Skin epidermis (tissue), 12 donors: ENCODE measurements around the gene MACROD2.

Experiments used
- H3K27ac ChIP-seq, 21 experiments: fragments of 200-600 bp; sonication (generic) in 11 of 21; one replicate each; pipeline ENCODE4 v1.5.0; 2020; ENCODE audit warnings: mild to moderate bottlenecking in 3 of 21, inconsistent platforms in 2 of 21, moderate library complexity in 2 of 21
- H3K4me3 ChIP-seq, 7 experiments: fragments of 200-600 bp; sonication (generic) in 2 of 7; one replicate each; pipeline ENCODE4 v1.5.0; 2020; ENCODE audit warnings: inconsistent platforms in 2 of 7, mild to moderate bottlenecking in 2 of 7, moderate library complexity in 1 of 7

Gene MACROD2

GRCh38 chr20:14375416-14375985, 380.2 kb downstream of the MACROD2 start:
- H3K27ac ChIP-seq: no peak overlapping the region
- H3K4me3 ChIP-seq: no peak overlapping the region

GRCh38 chr20:14378326-14378725, 383.0 kb downstream of the MACROD2 start:
- Histone ChIP-seq H3K4me3 (no peak overlapping the region), H3K27ac (no peak overlapping the region)

- H3K27ac ChIP-seq: no peak overlapping the region
- H3K4me3 ChIP-seq: no peak overlapping the region
These were observed 388.0 kb downstream of the MACROD2 start for GRCh38 chr20:14383335-14383734.

GRCh38 chr20:14384416-14385175, 389.3 kb downstream of the MACROD2 start:
- no peak overlapping the region for H3K4me3 ChIP-seq

GRCh38 chr20:14385176-14385740, 389.9 kb downstream of the MACROD2 start:
- H3K4me3 ChIP-seq: no peak overlapping the region
- no peak overlapping the region for H3K27ac ChIP-seq

More at GRCh38 chr20:14384416-14385175, 389.3 kb downstream of the MACROD2 start:
- H3K27ac ChIP-seq: no peak overlapping the region

- Histone ChIP-seq H3K27ac (no peak overlapping the region), H3K4me3 (no peak overlapping the region)
These were observed 391.4 kb downstream of the MACROD2 start for GRCh38 chr20:14386726-14387125.

- Histone ChIP-seq H3K4me3 (no peak overlapping the region), H3K27ac (no peak overlapping the region)
These were observed 406.3 kb downstream of the MACROD2 start for GRCh38 chr20:14401479-14402138.

- H3K4me3 ChIP-seq: no peak overlapping the region
- no peak overlapping the region for H3K27ac ChIP-seq
These were observed 409.2 kb downstream of the MACROD2 start for GRCh38 chr20:14404515-14404914.

GRCh38 chr20:14406495-14406894, 411.2 kb downstream of the MACROD2 start:
- H3K27ac ChIP-seq: no peak overlapping the region

GRCh38 chr20:14407336-14407735, 412.0 kb downstream of the MACROD2 start:
- Histone ChIP-seq H3K27ac (no peak overlapping the region), H3K4me3 (no peak overlapping the region)

More at GRCh38 chr20:14406495-14406894, 411.2 kb downstream of the MACROD2 start:
- no peak overlapping the region for H3K4me3 ChIP-seq

GRCh38 chr20:14410869-14411555, 415.7 kb downstream of the MACROD2 start:
- Histone ChIP-seq H3K4me3 (no peak overlapping the region), H3K27ac (no peak overlapping the region)

- H3K27ac ChIP-seq: no peak overlapping the region
- no peak overlapping the region for H3K4me3 ChIP-seq
These were observed 416.9 kb downstream of the MACROD2 start for GRCh38 chr20:14412065-14412681.

GRCh38 chr20:14413835-14414234, 418.5 kb downstream of the MACROD2 start:
- Histone ChIP-seq H3K4me3 (no peak overlapping the region), H3K27ac (no peak overlapping the region)

- Histone ChIP-seq H3K27ac (no peak overlapping the region), H3K4me3 (no peak overlapping the region)
These were observed 419.2 kb downstream of the MACROD2 start for GRCh38 chr20:14414560-14414959.

GRCh38 chr20:14415467-14415866, 420.2 kb downstream of the MACROD2 start:
- no peak overlapping the region for H3K27ac ChIP-seq

GRCh38 chr20:14418376-14418775, 423.1 kb downstream of the MACROD2 start:
- Histone ChIP-seq H3K27ac (no peak overlapping the region), H3K4me3 (no peak overlapping the region)

More at GRCh38 chr20:14415467-14415866, 420.2 kb downstream of the MACROD2 start:
- no peak overlapping the region for H3K4me3 ChIP-seq

- H3K4me3 ChIP-seq: no peak overlapping the region
- H3K27ac ChIP-seq: no peak overlapping the region
These were observed 427.6 kb downstream of the MACROD2 start for GRCh38 chr20:14422892-14423291.

- Histone ChIP-seq H3K27ac (no peak overlapping the region), H3K4me3 (no peak overlapping the region)
These were observed 436.3 kb downstream of the MACROD2 start for GRCh38 chr20:14431568-14431967.

- H3K4me3 ChIP-seq: no peak overlapping the region
These were observed 436.8 kb downstream of the MACROD2 start for GRCh38 chr20:14432085-14432484.

GRCh38 chr20:14432597-14432996, 437.3 kb downstream of the MACROD2 start:
- no peak overlapping the region for H3K4me3 ChIP-seq
- H3K27ac ChIP-seq: no peak overlapping the region

More at GRCh38 chr20:14432085-14432484, 436.8 kb downstream of the MACROD2 start:
- H3K27ac ChIP-seq: no peak overlapping the region
